ENCODE data around the gene CFAP46.

CFAP46 gene

DNA sequence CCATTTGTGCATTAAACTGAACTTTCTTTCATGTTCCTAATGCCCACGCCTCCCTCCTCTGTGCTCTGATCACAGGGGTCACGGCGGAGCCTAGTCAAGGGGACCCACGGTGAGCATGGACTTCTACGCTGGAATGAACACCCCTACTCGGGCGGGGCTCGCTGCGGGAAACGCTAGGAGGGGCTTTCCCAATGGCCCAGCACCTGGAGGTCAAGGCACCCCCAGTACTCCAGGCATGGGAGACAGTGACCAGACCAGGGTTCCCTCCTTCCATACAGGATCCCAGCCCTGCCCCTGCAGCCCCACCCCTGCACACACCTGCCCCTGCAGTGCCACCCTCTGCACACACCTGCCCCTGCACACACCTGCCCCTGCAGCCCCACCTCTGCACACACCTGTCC is 129.4 kb downstream of the CFAP46 start:
- TF ChIP-seq, protein P1, sequence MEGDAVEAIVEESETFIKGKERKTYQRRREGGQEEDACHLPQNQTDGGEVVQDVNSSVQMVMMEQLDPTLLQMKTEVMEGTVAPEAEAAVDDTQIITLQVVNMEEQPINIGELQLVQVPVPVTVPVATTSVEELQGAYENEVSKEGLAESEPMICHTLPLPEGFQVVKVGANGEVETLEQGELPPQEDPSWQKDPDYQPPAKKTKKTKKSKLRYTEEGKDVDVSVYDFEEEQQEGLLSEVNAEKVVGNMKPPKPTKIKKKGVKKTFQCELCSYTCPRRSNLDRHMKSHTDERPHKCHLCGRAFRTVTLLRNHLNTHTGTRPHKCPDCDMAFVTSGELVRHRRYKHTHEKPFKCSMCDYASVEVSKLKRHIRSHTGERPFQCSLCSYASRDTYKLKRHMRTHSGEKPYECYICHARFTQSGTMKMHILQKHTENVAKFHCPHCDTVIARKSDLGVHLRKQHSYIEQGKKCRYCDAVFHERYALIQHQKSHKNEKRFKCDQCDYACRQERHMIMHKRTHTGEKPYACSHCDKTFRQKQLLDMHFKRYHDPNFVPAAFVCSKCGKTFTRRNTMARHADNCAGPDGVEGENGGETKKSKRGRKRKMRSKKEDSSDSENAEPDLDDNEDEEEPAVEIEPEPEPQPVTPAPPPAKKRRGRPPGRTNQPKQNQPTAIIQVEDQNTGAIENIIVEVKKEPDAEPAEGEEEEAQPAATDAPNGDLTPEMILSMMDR (IDR thresholded peaks at IDR 0.05), result no peak
- Histone ChIP-seq H3K27ac (no peak overlapping the region), H3K36me3 (no peaks in the 10 kb centered on the region), H3K27me3 (peaks cover 14% of the 10 kb centered on the region), H3K4me1 (ENCODE audit: control insufficient read depth in 1 of 2, insufficient read depth in 1 of 2, low read depth in 1 of 2, low read length in 1 of 2) (no peaks in the 10 kb centered on the region), H3K9me3 (no peaks in the 10 kb centered on the region), H3K4me3 (ENCODE audit: low read depth in 1 of 2, low read length in 1 of 2) (no peak overlapping the region)

DNA sequence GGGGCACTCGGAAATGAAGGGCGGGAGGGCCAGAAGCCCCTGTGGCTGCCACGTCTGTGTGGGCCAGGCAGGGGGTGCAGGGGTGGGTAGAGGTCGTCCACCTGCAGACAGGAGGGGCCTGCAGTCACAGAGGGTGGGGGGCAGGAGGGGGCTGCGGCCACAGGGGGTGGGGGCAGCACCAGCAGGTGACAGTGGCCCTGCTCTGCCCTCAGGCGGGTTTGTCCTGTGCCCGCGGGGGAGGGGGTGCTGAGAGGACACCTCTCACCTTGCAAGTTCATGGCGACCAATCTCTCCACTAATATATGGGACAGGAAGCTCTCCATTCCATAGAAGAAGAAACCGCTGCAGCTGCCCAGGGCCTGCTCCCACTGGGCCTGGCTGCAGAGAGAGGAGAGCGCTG is 129.8 kb downstream of the CFAP46 start:
- Histone ChIP-seq H3K36me3 (no peaks in the 10 kb centered on the region), H3K27me3 (peaks cover 12% of the 10 kb centered on the region), H3K4me1 (ENCODE audit: control insufficient read depth in 1 of 2, insufficient read depth in 1 of 2, low read depth in 1 of 2, low read length in 1 of 2) (no peaks in the 10 kb centered on the region), H3K27ac (no peak overlapping the region), H3K9me3 (no peaks in the 10 kb centered on the region), H3K4me3 (ENCODE audit: low read depth in 1 of 2, low read length in 1 of 2) (no peak overlapping the region)
- TF ChIP-seq, protein P1 (IDR thresholded peaks at IDR 0.05), result no peak

DNA sequence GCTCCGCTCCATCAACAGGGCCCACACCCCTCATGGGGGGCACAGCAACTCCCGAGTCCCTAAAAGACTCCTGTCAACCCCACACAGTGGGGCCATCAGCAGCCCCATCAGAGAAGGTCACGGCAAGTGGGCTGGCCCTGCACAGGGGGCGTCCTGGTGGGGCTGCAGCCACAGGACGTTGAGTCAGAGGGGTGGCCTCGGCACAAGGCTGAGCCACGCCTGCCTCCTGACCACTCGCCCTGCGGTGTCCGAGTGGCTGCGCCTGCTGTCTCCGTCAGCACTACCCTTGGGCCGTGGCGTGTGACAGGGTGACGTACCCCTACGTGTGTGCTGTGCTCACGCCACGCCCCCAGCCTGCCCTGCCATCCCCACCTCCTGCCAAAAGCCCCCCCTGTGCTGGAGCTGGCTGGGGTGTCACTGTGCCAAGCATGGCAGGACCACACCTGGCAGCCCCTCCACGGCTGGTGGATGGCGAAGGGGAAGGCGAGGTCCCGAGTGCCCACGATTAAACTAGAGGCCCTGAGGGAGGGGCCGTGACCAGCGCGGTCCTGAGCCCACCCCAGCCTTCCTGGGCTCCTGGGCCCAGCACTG is 130.4 kb downstream of the CFAP46 start:
- TF ChIP-seq, protein P1 (IDR thresholded peaks at IDR 0.05), result no peak
- no peak overlapping the region for H3K4me3 ChIP-seq (ENCODE audit: low read depth in 1 of 2, low read length in 1 of 2)
- no peaks in the 10 kb centered on the region for H3K9me3 ChIP-seq
- H3K27me3 ChIP-seq, result peaks cover 10% of the 10 kb centered on the region
- H3K36me3 ChIP-seq, result no peaks in the 10 kb centered on the region
- H3K4me1 ChIP-seq (ENCODE audit: control insufficient read depth in 1 of 2, insufficient read depth in 1 of 2, low read depth in 1 of 2, low read length in 1 of 2), result no peaks in the 10 kb centered on the region
- no peak overlapping the region for H3K27ac ChIP-seq

DNA sequence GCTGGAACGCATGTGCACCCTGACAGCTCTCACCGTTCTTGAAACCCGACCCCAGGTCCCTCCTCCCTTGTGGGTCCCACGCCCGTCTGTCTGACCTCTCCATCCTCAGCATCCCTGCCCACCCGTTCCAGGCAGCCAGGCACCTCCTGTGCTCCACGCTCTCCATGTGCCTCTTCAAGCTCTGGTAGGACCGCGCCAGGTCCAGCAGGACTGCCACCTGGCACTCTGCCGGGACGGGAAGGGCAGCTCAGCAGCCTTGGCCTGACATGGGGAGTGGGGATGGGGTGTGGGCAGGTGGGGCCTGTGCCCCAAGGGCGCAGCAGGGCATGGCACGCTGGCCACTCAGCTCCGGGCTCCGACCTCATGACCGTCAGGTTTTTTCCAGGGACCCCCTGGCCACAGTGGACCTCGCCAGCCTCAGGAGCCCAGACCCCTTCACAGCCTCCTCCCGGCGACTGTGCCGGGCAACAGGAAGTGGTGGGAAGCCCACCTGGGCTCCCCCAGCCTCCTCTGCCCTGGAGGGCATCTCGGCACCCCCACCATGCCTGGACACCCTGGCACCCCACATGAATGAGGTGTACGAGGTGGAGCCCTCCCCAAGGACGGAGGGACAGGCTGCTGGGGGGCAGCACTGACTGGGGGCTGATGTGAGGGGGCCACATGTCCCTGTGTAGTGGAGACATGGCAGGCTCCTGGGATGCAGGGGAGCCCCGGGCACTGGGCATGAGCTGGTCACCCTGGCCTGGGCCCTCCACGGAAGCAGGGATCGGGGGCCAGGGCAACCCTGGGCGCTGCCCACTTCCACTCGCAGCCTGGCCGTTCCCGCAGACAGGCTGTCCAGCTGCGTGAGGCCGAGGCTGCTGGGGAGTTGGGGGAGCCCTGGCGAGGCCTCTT is 131.3 kb downstream of the CFAP46 start:
- Histone ChIP-seq H3K27ac (no peak overlapping the region), H3K9me3 (no peaks in the 10 kb centered on the region), H3K4me3 (ENCODE audit: low read depth in 1 of 2, low read length in 1 of 2) (no peak overlapping the region), H3K36me3 (no peaks in the 10 kb centered on the region), H3K27me3 (peaks cover 16% of the 10 kb centered on the region), H3K4me1 (ENCODE audit: control insufficient read depth in 1 of 2, insufficient read depth in 1 of 2, low read depth in 1 of 2, low read length in 1 of 2) (no peaks in the 10 kb centered on the region)
- TF ChIP-seq, protein P1 (IDR thresholded peaks at IDR 0.05), result no peak

DNA sequence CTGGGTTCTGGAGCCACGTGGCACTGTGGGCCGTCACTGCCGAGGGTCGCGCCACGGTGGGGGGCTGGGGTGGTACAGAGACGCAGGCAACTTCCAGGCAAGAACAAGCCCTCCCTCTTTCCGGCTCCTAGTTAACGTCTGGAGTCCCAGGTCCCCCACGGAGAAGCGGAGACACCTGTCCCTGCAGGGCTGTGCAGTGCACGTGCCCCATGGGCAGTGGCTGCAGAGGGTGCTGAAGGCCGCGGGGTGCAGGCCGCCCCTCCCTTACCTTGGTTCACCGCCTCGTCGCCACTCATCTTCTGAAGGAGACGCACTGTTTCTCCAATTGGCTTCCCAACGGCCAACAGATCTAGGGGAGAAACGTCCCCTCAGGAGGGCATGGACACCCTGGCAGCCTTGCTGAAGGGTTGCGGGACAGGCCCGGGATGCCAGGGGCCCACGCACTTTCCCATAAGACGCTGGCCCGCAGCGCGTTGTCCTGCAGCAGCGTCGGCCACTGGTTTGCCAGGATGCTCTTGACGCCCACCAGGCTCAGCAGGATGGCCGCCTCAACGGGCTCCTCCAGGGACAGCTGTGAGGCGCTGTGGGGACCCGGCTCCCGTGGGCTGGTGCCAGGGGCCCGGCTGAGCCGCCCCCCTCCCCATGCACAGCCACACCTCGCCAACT is 132.1 kb downstream of the CFAP46 start:
- H3K27me3 ChIP-seq, result peaks cover 21% of the 10 kb centered on the region

More for the DNA sequence above, 132.1 kb downstream of the CFAP46 start:
- TF ChIP-seq, protein P1 (IDR thresholded peaks at IDR 0.05), result no peak
- no peaks in the 10 kb centered on the region for H3K36me3 ChIP-seq
- no peak overlapping the region for H3K4me3 ChIP-seq (ENCODE audit: low read depth in 1 of 2, low read length in 1 of 2)
- no peak overlapping the region for H3K27ac ChIP-seq
- no peaks in the 10 kb centered on the region for H3K9me3 ChIP-seq
- no peaks in the 10 kb centered on the region for H3K4me1 ChIP-seq (ENCODE audit: control insufficient read depth in 1 of 2, insufficient read depth in 1 of 2, low read depth in 1 of 2, low read length in 1 of 2)

Data from neutrophil (primary cell).